C4-2B (cell line): ENCODE data around the gene MUC5B.

Experiments used
- CTCF ChIP-seq: fragments of 450-650 bp; conservative IDR thresholded peaks from 2 replicates; pipeline ENCODE4 v1.5.1; 2017; ENCODE audit warnings: mild to moderate bottlenecking
- ZFX ChIP-seq: fragments of 450-650 bp; IDR thresholded peaks from 2 replicates; pipeline ENCODE4 v1.6.1; 2017

- TF ChIP-seq CTCF (no peak), ZFX (no peak)
Measured at GRCh38 chr11:1207401-1208143, 15.3 kb upstream of the MUC5B start.
